SK-N-MC (cell line): ENCODE measurements around the gene DHRS1.

ENCODE experiments used
- EZH2 ChIP-seq: fragments of 200-600 bp; sonication (generic); IDR thresholded peaks from one replicate; pipeline ENCODE4 v1.6.1; 2017; ENCODE audit warnings: antibody characterized with exemption
- FOXP2 ChIP-seq: optimal IDR thresholded peaks from 2 replicates; pipeline ENCODE3; 2011; ENCODE audit warnings: mild to moderate bottlenecking, moderate library complexity; ENCODE audit not compliant: insufficient read depth; ENCODE audit errors: extremely low read length, control extremely low read depth
- POLR2AphosphoS5 ChIP-seq: IDR thresholded peaks from 2 replicates; pipeline ENCODE4 v1.6.1; 2012; ENCODE audit warnings: mild to moderate bottlenecking, low read depth, low read length, borderline replicate concordance

GRCh38 chr14:24247422-24247821 is 52.2 kb downstream of the DHRS1 start:
- no peak for TF ChIP-seq POLR2AphosphoS5
- TF ChIP-seq EZH2 = no peak
- TF ChIP-seq FOXP2 = no peak
